ENCODE data around the gene ZNF808.
"Not testable (repeated sequence)": the region's sequence is repeated elsewhere in the genome, so short reads cannot be mapped to it uniquely, and the experiment has no call there.

The ZNF808 gene

GRCh38 chr19:52527134-52527955, at the start of gene ZNF808:
Gene ZNF808, plus strand, starts transcription at chr19:52527668. Its CDS starts 15,617 bp downstream, at chr19:52543285.
- DNase-seq (ENCODE audit: low read depth), result peak; percentile 85

DNA sequence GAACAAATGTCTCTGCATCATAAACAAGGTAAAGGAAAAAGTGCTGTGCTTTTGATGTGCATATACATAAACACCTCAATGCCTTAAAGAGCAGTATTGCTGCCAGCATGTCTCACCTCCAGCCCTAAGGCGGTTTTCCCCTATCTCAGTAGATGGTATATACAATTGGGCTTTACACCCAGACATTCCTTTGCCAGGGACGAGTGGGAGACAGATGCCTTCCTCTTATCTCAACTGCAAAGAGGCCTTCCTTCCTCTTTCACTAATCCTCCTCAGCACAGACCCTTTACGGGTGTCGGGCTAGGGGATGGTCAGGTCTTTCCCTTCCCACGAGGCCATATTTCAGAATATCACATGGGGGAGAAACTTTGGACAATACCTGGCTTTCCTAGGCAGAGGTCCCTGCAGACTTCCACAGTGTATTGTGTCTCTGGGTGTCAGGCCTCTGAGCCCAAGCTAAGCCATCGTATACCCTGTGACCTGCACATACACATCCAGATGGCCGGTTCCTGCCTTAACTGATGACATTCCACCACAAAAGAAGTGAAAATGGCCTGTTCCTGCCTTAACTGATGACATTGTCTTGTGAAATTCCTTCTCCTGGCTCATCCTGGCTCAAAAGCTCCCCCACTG, 43.2 kb upstream of the ZNF808 start:
- DNase-seq (ENCODE audit: low read depth), result not testable (repeated sequence)

DNA sequence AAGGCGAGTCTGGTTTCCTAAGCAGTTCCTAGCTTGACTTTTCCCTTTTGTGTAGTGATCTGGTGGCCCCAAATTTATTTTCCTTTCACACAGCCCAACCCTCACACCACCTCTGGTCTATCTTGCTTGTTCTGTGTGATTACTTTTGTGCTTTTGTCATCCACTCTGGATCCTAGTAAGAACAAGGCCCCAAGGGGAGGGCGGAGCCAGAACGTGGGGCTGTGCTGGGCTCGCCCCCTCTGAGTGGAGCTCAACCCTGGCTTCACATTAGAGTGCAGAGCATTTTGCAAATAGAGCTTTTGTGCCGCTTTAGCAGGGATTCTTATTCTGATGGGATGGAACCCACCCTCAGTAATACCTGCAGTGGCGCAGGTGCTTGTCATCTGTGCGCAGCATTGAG, 42.4 kb upstream of the ZNF808 start:
- not testable (repeated sequence) for DNase-seq (ENCODE audit: low read depth)

GRCh38 chr19:52485561-52486240, 41.8 kb upstream of the ZNF808 start:
- not testable (repeated sequence) for DNase-seq (ENCODE audit: low read depth)

GRCh38 chr19:52492201-52492993, 35.1 kb upstream of the ZNF808 start:
- no peak for DNase-seq (ENCODE audit: low read depth)

DNA sequence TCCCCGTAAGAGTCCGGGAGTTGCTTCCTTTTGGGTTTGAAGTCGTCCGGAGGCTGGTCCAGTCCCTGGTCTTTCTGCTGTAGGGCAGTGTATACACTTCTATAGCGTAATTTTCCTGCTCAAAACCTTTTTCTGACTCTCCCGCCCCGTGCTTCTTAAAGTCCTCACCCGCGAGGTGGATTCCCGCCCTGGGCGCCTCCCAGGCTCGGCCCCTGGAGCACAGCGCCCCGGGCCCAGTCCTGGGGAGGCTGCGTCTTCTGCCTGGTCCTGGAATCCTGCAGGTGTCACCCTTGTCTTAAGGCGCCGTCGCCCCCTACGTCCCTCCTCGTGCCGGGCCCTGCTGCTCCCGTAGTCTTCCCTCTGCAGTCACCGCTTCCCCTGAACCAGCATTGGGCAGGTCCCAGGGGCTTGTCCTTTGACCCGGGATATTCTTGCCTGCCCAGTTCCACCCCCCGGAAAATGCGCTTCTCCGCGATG, 34.4 kb upstream of the ZNF808 start:
- no peak for DNase-seq (ENCODE audit: low read depth)

DNA sequence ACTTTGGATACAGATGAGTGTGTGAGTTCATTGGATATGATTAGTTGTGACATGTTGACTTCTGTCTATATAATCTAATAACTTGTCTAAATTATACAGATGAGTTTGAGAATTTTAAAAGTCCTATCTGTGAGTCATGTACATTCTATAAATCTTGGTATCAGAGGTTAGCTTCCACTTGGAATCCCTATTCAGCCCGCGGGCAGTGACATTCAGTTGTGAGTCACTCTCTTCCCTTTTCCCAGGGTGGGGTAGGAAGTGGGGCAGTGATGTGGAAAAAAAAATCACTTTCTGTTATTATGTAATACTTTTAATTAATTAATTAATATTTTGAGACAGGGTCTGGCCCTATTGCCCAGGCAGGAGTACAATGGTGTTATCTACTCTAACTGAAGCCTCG, 33.0 kb upstream of the ZNF808 start:
- no peak for DNase-seq (ENCODE audit: low read depth)

DNA sequence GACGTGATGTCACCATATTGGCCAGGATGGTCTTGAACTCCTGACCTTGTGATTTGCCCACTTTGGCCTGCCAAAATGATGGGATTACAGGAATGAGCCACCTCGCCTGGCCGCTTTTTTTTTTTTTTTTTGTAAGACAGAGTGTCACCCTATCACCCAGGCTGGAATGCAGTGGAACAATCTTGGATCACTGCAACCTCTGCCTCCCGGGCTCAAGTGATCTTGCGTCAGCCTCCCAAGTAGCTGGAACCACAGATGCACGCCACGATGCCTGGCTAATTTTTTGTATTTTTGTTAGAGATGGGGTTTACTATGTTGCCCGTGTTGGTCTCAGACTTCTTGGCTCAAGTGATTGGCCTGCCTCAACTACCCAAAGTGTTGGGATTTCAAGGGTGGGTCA, 28.9 kb upstream of the ZNF808 start:
- DNase-seq (ENCODE audit: low read depth), result no peak

- not testable (repeated sequence) for DNase-seq (ENCODE audit: low read depth)
These were observed 27.0 kb upstream of the ZNF808 start for GRCh38 chr19:52500474-52500873.

- not testable (repeated sequence) for DNase-seq (ENCODE audit: low read depth)
These were observed 26.5 kb upstream of the ZNF808 start for GRCh38 chr19:52500991-52501390.

DNA sequence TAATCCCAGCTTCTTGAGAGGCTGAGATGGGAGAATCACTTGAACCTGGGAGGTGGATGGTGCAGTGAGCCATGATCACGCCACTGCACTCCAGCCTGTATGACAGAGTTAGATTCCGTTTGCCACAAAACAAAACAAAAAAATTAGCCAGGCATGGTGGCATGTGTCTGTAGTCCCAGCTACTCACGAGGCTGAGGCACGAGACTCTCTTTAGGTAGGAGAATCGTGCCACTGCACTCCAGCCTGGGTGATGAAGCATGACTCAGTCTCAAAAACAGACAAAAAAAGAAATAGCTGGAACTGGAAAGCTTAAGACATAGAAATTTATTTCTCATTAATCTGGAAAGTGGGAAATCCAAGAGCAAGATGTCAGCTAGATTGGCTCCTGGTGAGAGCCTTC, 20.2 kb upstream of the ZNF808 start:
- DNase-seq (ENCODE audit: low read depth), result no peak

DNA sequence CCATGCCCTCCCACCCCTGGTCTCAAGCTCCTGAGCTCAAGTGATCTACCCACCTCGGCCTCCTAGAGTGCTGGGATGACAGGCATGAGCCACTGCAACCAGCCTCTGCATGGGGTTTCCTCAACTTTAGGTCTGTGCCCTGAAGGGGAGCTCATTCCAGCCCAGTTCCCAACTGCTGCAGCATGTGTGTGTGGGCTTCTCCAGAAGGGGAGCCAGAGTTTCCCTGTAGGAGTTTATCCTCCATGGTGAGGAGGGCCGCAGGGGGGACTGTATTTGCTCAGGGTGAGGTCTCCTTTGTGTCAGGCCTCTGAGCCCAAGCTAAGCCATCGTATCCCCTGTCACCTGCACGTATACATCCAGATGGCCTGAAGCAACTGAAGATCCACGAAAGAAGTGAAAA, 11.3 kb upstream of the ZNF808 start:
- DNase-seq (ENCODE audit: low read depth), result no peak

DNA sequence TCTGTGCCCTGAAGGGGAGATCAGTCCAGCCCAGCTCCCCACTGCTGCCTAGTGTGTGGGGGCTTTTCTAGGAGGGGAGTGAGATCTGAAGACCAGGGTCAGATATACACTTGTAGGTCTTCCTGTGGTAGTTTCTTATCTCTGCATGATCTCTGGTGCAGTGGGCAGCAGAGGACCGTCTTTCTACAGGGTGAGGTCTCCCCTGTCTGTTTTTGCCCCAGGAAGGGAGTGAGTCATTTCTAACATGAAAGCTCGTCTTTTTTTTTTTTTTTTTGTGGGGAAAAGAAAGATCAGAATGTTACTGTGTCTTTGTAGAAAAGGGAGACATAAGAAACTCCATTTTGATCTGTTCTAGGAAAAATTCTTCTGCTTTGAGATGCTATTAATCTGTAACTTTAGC, 8.8 kb upstream of the ZNF808 start:
- DNase-seq (ENCODE audit: low read depth), result no peak

DNA sequence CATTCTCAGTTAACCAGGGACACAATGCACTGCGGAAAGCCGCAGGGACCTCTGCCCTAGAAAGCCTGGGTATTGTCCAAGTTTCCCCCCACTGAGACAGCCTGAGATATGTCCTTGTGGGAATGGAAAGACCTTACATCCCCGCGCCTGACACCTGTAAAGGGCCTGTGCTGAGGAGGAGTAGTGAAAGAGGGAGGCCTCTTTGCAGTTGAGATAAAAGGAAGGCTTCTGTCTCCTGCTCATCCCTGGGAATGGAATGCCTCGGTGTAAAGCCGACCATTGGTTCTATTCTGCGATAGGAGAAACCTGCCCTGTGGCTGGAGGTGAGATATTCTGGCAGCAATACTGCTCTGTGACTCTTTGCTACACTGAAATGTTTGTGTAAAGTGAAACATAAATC, 8.3 kb upstream of the ZNF808 start:
- not testable (repeated sequence) for DNase-seq (ENCODE audit: low read depth)

- DNase-seq (ENCODE audit: low read depth), result no peak
These were observed 7.5 kb upstream of the ZNF808 start for GRCh38 chr19:52520013-52520412.

DNA sequence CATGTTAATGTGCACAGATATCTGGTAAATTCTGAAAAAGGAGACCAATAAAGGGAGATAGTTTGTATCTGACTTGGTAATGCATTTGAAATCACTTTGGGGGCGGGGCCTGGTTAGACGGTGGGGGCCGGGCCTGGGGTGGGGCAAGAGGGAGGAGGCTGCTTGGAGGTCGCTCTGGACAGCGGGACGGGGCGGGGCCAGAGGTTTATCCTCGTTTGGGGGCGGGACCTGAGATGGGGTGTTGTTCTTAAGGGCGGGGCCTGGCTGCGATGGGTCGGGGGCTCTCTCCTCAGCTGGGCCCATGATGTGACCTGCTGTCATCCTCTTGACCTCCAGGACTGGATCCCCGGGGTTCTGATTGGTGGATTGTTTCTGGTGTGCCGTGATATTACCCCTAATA, 4.9 kb upstream of the ZNF808 start:
- no peak for DNase-seq (ENCODE audit: low read depth)

- no peak for DNase-seq (ENCODE audit: low read depth)
These were observed 3.4 kb upstream of the ZNF808 start for GRCh38 chr19:52524086-52524485.

DNA sequence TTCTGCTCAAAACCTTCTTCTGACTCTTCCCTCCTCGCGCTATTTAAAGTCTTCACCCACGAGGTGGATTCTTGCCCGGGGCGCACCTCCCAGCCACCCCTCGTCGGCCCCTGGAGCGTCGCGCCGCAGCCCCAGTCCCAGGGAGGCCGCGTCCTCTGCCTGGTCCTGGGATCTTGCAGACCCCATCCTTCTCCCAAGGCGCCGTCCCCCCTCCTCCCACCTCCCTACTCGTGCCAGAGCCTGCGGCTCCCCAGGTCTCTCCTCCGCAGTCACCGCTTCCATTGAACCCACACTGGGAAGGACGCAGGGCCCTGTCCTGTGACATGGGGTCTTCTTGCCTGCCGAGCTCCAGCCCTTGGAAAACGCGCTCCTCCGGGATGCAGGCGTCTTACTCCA, 486 bp downstream of the ZNF808 start:
- DNase-seq (ENCODE audit: low read depth), result peak; percentile 1

GRCh38 chr19:52532480-52532879, 5.0 kb downstream of the ZNF808 start:
- DNase-seq (ENCODE audit: low read depth), result no peak

- peak; percentile 44 for DNase-seq (ENCODE audit: low read depth)
These were observed 6.4 kb downstream of the ZNF808 start for GRCh38 chr19:52533901-52534300.

DNA sequence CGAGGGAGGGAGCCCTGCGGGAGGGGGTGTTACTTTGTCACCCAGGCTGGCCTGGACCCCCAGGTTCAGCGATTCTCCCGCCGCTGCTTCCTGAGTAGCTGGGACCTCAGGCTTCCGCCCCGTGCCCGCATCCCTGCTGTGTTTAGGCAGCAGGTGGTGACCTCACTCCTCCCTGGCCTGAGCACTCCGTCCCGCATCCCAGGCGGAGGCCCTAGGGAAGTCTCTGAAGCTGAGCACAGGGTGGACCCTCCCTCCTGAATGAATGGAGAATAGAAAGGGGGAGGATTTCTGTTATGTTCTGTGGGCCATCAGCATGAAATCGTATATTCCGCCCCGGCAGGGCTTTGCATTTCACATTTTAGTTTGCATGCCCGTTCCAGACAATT, 7.9 kb downstream of the ZNF808 start:
- not testable (repeated sequence) for DNase-seq (ENCODE audit: low read depth)
